ENCODE results near the gene SETD1A. TPM values are rescaled to one million over a fixed set of nuclear protein-coding genes. Genes with fewer than 3 reads are reported as not detected.
A peak's percentile ranks its signal among the peaks of the same experiment; 100 is the strongest.

Gene SETD1A
- total RNA-seq, 1 donor from 2014 or later, result 24.3 TPM

DNA sequence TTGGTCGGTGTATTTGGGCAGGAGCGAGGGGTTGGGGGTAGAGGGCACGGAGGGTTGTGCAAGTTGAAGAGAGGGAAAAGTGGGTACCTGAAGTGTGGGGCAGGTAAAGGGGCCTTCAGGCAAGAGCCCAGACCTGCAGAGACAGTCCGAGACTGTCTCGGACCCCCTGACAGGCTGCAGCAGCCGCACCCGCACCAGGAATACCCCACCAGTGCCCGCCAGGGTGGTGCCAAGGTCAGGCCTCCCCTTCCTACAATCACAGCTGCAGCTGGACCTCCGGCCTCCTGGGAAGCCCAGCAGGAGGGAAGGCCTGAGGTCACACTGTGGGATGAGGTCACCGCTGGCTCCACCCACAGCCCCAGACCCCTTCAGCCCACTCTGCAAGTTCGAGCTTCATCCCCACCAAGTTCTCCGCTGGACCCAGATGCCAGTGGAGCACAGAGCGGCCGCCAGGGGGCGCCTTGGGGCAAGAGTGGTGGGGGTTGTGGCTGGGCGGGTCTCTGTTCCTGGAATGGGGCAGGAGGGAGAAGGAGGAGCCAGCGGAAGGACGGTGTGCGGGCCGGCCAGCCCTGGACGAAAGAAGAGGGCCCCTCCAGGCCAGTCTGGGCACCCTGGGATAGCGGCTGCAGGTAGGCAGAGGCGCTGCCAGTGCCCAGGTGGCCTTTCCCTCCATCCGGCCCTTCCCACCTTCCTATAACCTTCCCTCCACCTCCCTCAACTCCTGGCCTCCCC is 27.3 kb downstream of the SETD1A start, which contains the start of gene HSD3B7:
HSD3B7 (plus strand) TSS at position 539 of the 732 bp plus-strand sequence. CDS start 452 bp downstream, outside the sequence.
- Mint-ChIP-seq H3K27me3 (ENCODE audit: unreplicated experiment) (peaks cover 7% of the 10 kb centered on the region), H3K4me1 (ENCODE audit: low read depth, unreplicated experiment) (no peaks in the 10 kb centered on the region), H3K27ac (ENCODE audit: unreplicated experiment) (no peak within 1 kb of the TSS), H3K9me3 (ENCODE audit: unreplicated experiment) (peaks cover 14% of the 10 kb centered on the region), H3K36me3 (ENCODE audit: unreplicated experiment) (peaks cover 5% of the 10 kb centered on the region), H3K4me3 (ENCODE audit: unreplicated experiment) (no peak within 1 kb of the TSS)
- TF ChIP-seq, protein P1, sequence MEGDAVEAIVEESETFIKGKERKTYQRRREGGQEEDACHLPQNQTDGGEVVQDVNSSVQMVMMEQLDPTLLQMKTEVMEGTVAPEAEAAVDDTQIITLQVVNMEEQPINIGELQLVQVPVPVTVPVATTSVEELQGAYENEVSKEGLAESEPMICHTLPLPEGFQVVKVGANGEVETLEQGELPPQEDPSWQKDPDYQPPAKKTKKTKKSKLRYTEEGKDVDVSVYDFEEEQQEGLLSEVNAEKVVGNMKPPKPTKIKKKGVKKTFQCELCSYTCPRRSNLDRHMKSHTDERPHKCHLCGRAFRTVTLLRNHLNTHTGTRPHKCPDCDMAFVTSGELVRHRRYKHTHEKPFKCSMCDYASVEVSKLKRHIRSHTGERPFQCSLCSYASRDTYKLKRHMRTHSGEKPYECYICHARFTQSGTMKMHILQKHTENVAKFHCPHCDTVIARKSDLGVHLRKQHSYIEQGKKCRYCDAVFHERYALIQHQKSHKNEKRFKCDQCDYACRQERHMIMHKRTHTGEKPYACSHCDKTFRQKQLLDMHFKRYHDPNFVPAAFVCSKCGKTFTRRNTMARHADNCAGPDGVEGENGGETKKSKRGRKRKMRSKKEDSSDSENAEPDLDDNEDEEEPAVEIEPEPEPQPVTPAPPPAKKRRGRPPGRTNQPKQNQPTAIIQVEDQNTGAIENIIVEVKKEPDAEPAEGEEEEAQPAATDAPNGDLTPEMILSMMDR (IDR thresholded peaks at IDR 0.05; ENCODE audit: partially characterized antibody, unreplicated experiment), result peak; percentile 99
- DNase-seq, result peak; percentile 97

- peak; percentile 52 for DNase-seq
- no peak overlapping the region for H3K4me3 Mint-ChIP-seq (ENCODE audit: unreplicated experiment)
- TF ChIP-seq, protein P1 (IDR thresholded peaks at IDR 0.05; ENCODE audit: partially characterized antibody, unreplicated experiment), result no peak
- no peak overlapping the region for H3K27ac Mint-ChIP-seq (ENCODE audit: unreplicated experiment)
- peaks cover 14% of the 10 kb centered on the region for H3K9me3 Mint-ChIP-seq (ENCODE audit: unreplicated experiment)
- no peaks in the 10 kb centered on the region for H3K4me1 Mint-ChIP-seq (ENCODE audit: low read depth, unreplicated experiment)
- H3K27me3 Mint-ChIP-seq (ENCODE audit: unreplicated experiment), result peaks cover 7% of the 10 kb centered on the region
- H3K36me3 Mint-ChIP-seq (ENCODE audit: unreplicated experiment), result peaks cover 5% of the 10 kb centered on the region
These were observed 28.0 kb downstream of the SETD1A start for GRCh38 chr16:30985401-30986128.

- TF ChIP-seq, protein P1 (IDR thresholded peaks at IDR 0.05; ENCODE audit: partially characterized antibody, unreplicated experiment), result peak; percentile 36
- no peak overlapping the region for H3K4me3 Mint-ChIP-seq (ENCODE audit: unreplicated experiment)
- peaks cover 11% of the 10 kb centered on the region for H3K27me3 Mint-ChIP-seq (ENCODE audit: unreplicated experiment)
- DNase-seq, result no peak
- H3K36me3 Mint-ChIP-seq (ENCODE audit: unreplicated experiment), result peaks cover 5% of the 10 kb centered on the region
- H3K27ac Mint-ChIP-seq (ENCODE audit: unreplicated experiment), result no peak overlapping the region
- peaks cover 14% of the 10 kb centered on the region for H3K9me3 Mint-ChIP-seq (ENCODE audit: unreplicated experiment)
- no peaks in the 10 kb centered on the region for H3K4me1 Mint-ChIP-seq (ENCODE audit: low read depth, unreplicated experiment)
These were observed 28.8 kb downstream of the SETD1A start for GRCh38 chr16:30986129-30986991.

- peaks cover 3% of the 10 kb centered on the region for H3K36me3 Mint-ChIP-seq (ENCODE audit: unreplicated experiment)
- TF ChIP-seq, protein P1 (IDR thresholded peaks at IDR 0.05; ENCODE audit: partially characterized antibody, unreplicated experiment), result no peak
- no peak overlapping the region for H3K4me3 Mint-ChIP-seq (ENCODE audit: unreplicated experiment)
- DNase-seq, result no peak
- H3K27me3 Mint-ChIP-seq (ENCODE audit: unreplicated experiment), result peaks cover 9% of the 10 kb centered on the region
- no peaks in the 10 kb centered on the region for H3K4me1 Mint-ChIP-seq (ENCODE audit: low read depth, unreplicated experiment)
- H3K27ac Mint-ChIP-seq (ENCODE audit: unreplicated experiment), result no peak overlapping the region
- H3K9me3 Mint-ChIP-seq (ENCODE audit: unreplicated experiment), result peaks cover 9% of the 10 kb centered on the region
These were observed 30.1 kb downstream of the SETD1A start for GRCh38 chr16:30987581-30988190.

Data from glutamatergic neuron (in vitro differentiated cells).